GM21381 (cell line): ENCODE results near the gene PLAGL2.
A peak's percentile ranks its signal among the peaks of the same experiment; 100 is the strongest.
"Not testable (repeated sequence)": the region's sequence is repeated elsewhere in the genome, so short reads cannot be mapped to it uniquely, and the experiment has no call there.

Experiments
- ATAC-seq: cut with Tn5 transposase; IDR thresholded peaks from one replicate; pipeline ENCODE4 v1.9.1; 2021; ENCODE audit warnings: mild to moderate bottlenecking, moderate library complexity; ENCODE audit not compliant: unreplicated experiment

The PLAGL2 gene

GRCh38 chr20:32207626-32208498, at the start of gene PLAGL2, which contains the start of gene POFUT1:
Gene PLAGL2 (minus strand): TSS chr20:32207743. CDS start chr20:32202178, 5,565 bp downstream.
Gene POFUT1 (plus strand): TSS chr20:32207880. CDS start chr20:32207942, 62 bp downstream.
- ATAC-seq: peak; percentile 89

- ATAC-seq: no peak
These were observed 44.6 kb upstream of the PLAGL2 start for GRCh38 chr20:32252189-32252588.

GRCh38 chr20:32251470-32251869, 43.9 kb upstream of the PLAGL2 start:
- ATAC-seq: no peak

GRCh38 chr20:32249030-32249738, 41.6 kb upstream of the PLAGL2 start:
- ATAC-seq: no peak

- no peak for ATAC-seq
These were observed 40.5 kb upstream of the PLAGL2 start for GRCh38 chr20:32248043-32248442.

GRCh38 chr20:32246208-32246607, 38.7 kb upstream of the PLAGL2 start:
- ATAC-seq: not testable (repeated sequence)

GRCh38 chr20:32244959-32245358, 37.4 kb upstream of the PLAGL2 start:
- ATAC-seq: no peak

- no peak for ATAC-seq
These were observed 36.7 kb upstream of the PLAGL2 start for GRCh38 chr20:32244150-32244823.

- no peak for ATAC-seq
These were observed 34.3 kb upstream of the PLAGL2 start for GRCh38 chr20:32241807-32242206.

GRCh38 chr20:32240205-32240604, 32.7 kb upstream of the PLAGL2 start:
- no peak for ATAC-seq

- no peak for ATAC-seq
These were observed 31.2 kb upstream of the PLAGL2 start for GRCh38 chr20:32238483-32239425.

- no peak for ATAC-seq
These were observed 29.9 kb upstream of the PLAGL2 start for GRCh38 chr20:32237419-32237818.

GRCh38 chr20:32236819-32237218, 29.3 kb upstream of the PLAGL2 start:
- no peak for ATAC-seq

GRCh38 chr20:32236048-32236533, 28.5 kb upstream of the PLAGL2 start:
- no peak for ATAC-seq

- ATAC-seq: no peak
These were observed 27.9 kb upstream of the PLAGL2 start for GRCh38 chr20:32235331-32236047.

- ATAC-seq: no peak
These were observed 26.7 kb upstream of the PLAGL2 start for GRCh38 chr20:32234135-32234808.

- ATAC-seq: no peak
These were observed 25.7 kb upstream of the PLAGL2 start for GRCh38 chr20:32233286-32233685.

- ATAC-seq: no peak
These were observed 24.9 kb upstream of the PLAGL2 start for GRCh38 chr20:32232326-32232886.

GRCh38 chr20:32231847-32232246, 24.3 kb upstream of the PLAGL2 start:
- ATAC-seq: no peak
